COLO829 (cell line): Measurements from ENCODE around the gene CER1.
"Not testable (repeated sequence)": the region's sequence is repeated elsewhere in the genome, so short reads cannot be mapped to it uniquely, and the experiment has no call there.

Source experiments
- DNase-seq: peaks from one replicate; pipeline ENCODE4 v3.0.0; 2012; ENCODE audit warnings: low spot score

Gene CER1

GRCh38 chr9:14715102-14715501, 7.4 kb downstream of the CER1 start:
- no peak for DNase-seq

- no peak for DNase-seq
These were observed 9.3 kb downstream of the CER1 start for GRCh38 chr9:14713187-14713767.

GRCh38 chr9:14710804-14711203, 11.7 kb downstream of the CER1 start:
- DNase-seq, result no peak

GRCh38 chr9:14706530-14707140, 15.9 kb downstream of the CER1 start:
- DNase-seq, result no peak

- no peak for DNase-seq
These were observed 17.5 kb downstream of the CER1 start for GRCh38 chr9:14705079-14705478.

GRCh38 chr9:14704281-14704680, 18.3 kb downstream of the CER1 start:
- no peak for DNase-seq

- no peak for DNase-seq
These were observed 20.3 kb downstream of the CER1 start for GRCh38 chr9:14702200-14702720.

- DNase-seq, result peak; percentile 12
These were observed 29.2 kb downstream of the CER1 start, which contains the start of gene ZDHHC21 for GRCh38 chr9:14693251-14693861. TSS of gene ZDHHC21 (minus strand) at chr9:14693432. CDS start at chr9:14674340, 19,092 bp downstream.

GRCh38 chr9:14692470-14693250, 29.9 kb downstream of the CER1 start:
- DNase-seq, result no peak

- DNase-seq, result no peak
These were observed 31.4 kb downstream of the CER1 start for GRCh38 chr9:14690948-14691730.

- DNase-seq, result no peak
These were observed 35.4 kb downstream of the CER1 start for GRCh38 chr9:14687042-14687719.

GRCh38 chr9:14686168-14686567, 36.4 kb downstream of the CER1 start:
- DNase-seq, result no peak

GRCh38 chr9:14682616-14683015, 39.9 kb downstream of the CER1 start:
- DNase-seq, result not testable (repeated sequence)

GRCh38 chr9:14678776-14679175, 43.8 kb downstream of the CER1 start:
- DNase-seq, result no peak

- no peak for DNase-seq
These were observed 44.7 kb downstream of the CER1 start for GRCh38 chr9:14677872-14678271.

GRCh38 chr9:14677396-14677795, 45.1 kb downstream of the CER1 start:
- no peak for DNase-seq

- no peak for DNase-seq
These were observed 47.9 kb downstream of the CER1 start for GRCh38 chr9:14674630-14675029.

GRCh38 chr9:14671377-14671776, 51.2 kb downstream of the CER1 start:
- DNase-seq, result no peak

GRCh38 chr9:14670718-14671117, 51.8 kb downstream of the CER1 start:
- no peak for DNase-seq
